ENCODE measurements around the gene NDUFA11. TPM values are rescaled to one million over a fixed set of nuclear protein-coding genes. Genes with fewer than 3 reads are reported as not detected.
"Not testable (repeated sequence)": the region's sequence is repeated elsewhere in the genome, so short reads cannot be mapped to it uniquely, and the experiment has no call there.

NDUFA11 gene
- total RNA-seq, 2 experiments from 2014 or later, result 207 to 233 TPM

DNA sequence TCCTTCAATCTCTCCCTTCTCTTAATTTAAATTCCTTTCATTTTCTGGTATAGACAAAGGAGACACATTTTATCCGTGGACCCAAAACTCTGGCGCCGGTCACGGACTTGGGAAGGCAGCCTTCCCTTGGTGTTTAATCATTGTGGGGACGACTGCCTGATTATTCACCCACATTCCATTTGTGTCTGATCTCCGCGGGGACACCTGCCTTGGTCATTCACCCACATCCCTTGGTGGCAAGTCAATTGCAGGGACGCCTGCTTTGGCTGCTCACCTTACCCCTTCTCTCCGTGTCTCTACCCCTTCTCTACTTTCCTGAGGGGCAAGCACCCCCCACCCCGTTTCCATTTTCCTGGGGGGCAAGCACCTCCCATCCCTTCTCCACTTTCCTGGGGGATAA lies 55.7 kb downstream of the NDUFA11 start:
- H3K27me3 Mint-ChIP-seq; H3K4me1 Mint-ChIP-seq; H3K36me3 Mint-ChIP-seq (ENCODE audit: low read depth); POLR2A ChIA-PET; H3K27ac Mint-ChIP-seq; H3K4me3 Mint-ChIP-seq; CTCF ChIA-PET; DNase-seq; H3K9me3 Mint-ChIP-seq: not testable (repeated sequence)

Other genes with a start within 250 kb of the NDUFA11 start
- gene MICOS13, start 223.3 kb downstream of the NDUFA11 start, total RNA-seq, result 10 to 100 TPM; 43.5 to 48.2 TPM
- 1 to 10 TPM; 2.0 TPM for gene HSD11B1L, start 222.8 kb downstream of the NDUFA11 start, total RNA-seq
- 100 to 1,000 TPM; 880 to 925 TPM for gene RPL36, start 213.5 kb downstream of the NDUFA11 start, total RNA-seq
- 10 to 100 TPM; 71.7 to 79.6 TPM for gene LONP1, start 183.6 kb downstream of the NDUFA11 start, total RNA-seq
- not detected for gene CATSPERD, start 183.2 kb downstream of the NDUFA11 start, total RNA-seq
- 1 to 10 TPM; 5.4 to 6.4 TPM for gene PRR22, start 119.0 kb downstream of the NDUFA11 start, total RNA-seq
- 10 to 100 TPM; 49.9 to 60.8 TPM for gene DUS3L, start 112.6 kb downstream of the NDUFA11 start, total RNA-seq
- under 1 TPM in 1 of 2 experiments, not detected in 1; 0.37 TPM for gene NRTN, start 98.7 kb downstream of the NDUFA11 start, total RNA-seq
- not detected for gene FUT6, start 64.1 kb downstream of the NDUFA11 start, total RNA-seq
- not detected for gene FUT3, start 52.3 kb downstream of the NDUFA11 start, total RNA-seq
- not detected for gene FUT5, start 33.2 kb downstream of the NDUFA11 start, total RNA-seq
- gene VMAC, start 1.1 kb upstream of the NDUFA11 start, total RNA-seq, result 10 to 100 TPM; 11.8 TPM
- gene CAPS, start 10.5 kb upstream of the NDUFA11 start, total RNA-seq, result 10 to 100 TPM; 17.2 to 21.0 TPM
- gene RANBP3, start 74.3 kb upstream of the NDUFA11 start, total RNA-seq, result 10 to 100 TPM; 97.4 to 98.0 TPM
- 10 to 100 TPM; 10.1 to 10.4 TPM for gene RFX2, start 206.7 kb upstream of the NDUFA11 start, total RNA-seq
- not detected for gene ACSBG2, start 231.9 kb upstream of the NDUFA11 start, total RNA-seq